ENCODE results near the gene GUK1.
A peak's percentile ranks its signal among the peaks of the same experiment; 100 is the strongest.
"Not testable (repeated sequence)": the region's sequence is repeated elsewhere in the genome, so short reads cannot be mapped to it uniquely, and the experiment has no call there.

The GUK1 gene

DNA sequence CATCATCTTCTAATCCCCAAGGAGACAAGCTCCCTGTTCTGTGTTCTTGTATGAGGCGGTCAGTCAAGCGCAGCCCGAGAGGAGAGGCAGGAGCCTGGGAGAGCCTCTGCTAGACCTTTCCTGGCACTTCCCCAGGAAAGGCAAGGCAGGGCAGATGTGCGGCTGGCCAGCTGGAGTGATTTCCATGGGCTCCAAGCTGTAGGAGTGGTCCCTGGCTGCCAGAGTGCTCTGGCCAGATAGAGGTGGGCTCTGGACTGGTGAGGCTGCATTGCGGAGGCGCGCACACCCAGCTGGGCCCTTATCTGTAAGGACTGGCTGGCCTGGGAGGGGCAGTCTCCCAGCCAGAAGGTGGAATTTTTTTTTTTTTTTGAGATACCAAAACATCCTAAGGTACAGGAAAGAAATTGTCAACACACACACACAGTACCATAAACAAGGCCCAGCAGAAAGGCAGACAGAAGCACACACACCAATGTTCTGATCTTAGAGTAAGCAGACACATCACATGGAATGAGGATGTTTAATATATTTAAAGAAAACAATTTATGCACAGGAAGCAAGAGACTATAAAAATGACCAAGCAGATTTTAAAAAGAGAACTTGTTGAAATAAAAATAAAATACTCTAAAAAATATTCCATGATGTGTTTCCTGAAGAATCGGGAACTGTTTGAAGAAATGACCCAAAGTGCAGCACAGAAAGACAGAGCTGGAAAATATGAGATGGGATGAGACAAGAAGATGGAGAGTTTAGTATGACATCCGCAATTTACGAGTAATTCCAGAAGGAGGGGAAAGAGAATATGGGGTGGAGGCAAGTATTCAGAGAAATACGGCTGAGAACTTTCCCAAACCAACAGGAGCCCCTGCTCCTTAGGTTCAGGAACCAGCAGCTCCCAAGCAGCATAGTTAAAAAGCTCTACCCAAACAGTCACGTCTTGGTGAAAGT is 38.9 kb downstream of the GUK1 start:
- DNase-seq: peak; percentile 25

DNA sequence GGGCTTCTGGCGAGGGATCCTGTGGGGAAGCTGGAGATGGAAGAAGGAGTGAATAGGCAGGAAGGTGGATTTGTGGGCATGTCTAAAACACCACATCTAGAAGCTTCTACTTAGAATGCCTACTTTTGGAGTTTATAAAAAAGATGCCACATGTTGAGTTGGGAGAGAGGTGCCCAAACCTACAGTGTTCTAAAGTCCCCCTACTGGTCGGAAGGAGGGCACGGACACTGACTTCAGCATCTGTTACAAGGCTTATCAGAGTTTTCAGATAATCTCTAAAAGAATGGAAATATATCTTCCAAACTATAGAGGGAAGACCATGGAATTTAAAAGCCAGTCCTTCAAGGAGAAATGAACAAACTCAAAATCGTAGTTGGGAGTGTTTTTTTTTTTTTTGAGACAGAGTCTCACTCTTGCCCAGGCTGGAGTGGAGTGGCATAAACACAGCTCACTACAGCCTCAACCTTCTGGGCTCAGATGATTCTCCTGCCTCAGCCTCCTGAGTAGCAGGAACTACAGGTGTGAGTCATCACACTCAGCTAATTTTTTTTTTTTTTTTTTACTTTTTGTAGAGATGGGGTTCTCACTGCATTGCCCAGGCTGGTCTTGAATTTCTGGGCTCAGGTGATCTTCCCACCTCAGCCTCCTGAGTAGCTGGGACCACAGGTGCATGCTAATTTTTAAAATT is 40.3 kb downstream of the GUK1 start:
- peak; percentile 43 for DNase-seq

DNA sequence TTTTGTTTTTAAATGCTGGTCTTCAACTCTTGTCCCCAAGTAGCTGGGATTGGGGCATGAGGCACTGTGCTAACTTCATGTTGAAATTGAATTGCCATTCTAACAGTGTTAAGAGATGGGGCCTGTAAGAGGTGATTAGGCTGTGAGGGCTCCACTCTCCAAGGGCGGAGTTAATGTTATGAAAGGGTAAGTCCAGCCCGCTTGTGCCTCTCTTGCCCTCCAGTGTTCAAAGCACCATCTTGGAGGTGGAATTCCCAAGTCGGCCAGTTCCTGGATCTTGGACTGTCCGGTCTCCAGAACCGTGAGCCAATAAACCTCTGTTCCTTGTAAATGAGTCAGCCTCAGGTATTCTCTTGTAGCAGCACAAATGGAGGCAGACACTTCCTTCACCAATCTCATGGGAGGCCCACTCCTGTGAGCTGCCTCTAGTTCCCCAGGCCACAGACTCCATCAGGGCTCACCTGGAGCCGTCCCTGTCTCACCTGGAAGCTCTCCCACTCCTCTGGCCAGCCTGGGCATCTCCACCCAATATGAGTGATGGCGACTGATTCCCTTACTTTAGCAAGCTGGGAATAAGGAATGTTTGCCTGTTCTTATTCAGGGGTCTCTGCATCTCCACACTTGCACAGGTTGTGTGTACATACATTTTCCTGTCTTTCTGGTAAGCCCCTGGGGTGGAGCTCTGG is 41.0 kb downstream of the GUK1 start:
- peak; percentile 32 for DNase-seq

DNA sequence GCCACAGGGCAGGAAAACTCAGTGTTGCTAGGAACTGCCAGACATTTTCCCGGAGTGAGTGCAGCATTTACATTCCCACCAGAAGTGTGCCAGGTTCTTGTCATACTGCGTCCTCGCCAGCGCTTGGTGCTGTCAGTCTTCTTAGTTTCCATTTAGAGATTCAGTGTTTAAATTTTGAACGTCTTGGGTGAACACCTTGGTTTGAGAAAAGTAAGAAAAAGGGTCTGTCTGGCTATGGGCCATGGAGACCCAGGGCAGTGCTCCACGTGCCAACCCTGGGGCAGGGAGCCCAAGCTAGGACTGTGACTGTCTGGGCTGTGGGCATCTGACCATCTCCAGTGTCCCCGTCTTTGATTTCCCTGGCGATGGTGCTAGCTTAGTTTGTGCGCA is 41.6 kb downstream of the GUK1 start:
- DNase-seq: peak; percentile 48

DNA sequence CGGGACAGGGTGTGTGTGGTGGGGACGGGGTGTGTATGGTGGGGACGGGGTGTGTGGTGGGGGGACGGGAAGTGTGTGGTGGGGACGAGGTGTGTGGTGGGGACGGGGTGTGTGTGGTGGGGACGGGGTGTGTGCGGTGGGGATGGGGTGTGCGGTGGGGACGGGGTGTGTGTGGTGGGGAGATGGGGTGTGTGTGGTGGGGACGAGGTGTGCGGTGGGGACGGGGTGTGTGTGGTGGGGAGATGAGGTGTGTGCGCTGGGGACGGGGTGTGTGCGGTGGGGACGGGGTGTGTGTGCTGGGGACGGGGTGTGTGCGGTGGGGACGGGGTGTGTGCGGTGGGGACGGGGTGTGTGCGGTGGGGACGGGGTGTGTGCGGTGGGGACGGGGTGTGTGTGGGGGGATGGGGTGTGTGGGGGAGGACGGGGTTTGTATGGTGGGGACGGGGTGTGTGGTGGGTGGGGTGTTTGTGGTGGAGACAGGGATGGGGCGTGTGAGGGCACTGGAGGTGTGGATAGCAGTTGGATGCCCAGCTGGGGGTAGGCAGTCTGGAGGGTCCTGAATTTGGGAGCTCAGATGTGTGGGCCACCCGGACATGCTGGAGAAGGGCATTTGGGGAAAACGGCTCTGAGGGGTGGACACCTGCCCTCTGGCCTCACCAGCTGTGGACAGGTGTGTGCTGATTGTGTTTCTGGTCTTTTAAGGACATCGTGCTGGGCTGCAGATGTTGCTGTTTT is 42.4 kb downstream of the GUK1 start:
- peak; percentile 42 for DNase-seq

DNA sequence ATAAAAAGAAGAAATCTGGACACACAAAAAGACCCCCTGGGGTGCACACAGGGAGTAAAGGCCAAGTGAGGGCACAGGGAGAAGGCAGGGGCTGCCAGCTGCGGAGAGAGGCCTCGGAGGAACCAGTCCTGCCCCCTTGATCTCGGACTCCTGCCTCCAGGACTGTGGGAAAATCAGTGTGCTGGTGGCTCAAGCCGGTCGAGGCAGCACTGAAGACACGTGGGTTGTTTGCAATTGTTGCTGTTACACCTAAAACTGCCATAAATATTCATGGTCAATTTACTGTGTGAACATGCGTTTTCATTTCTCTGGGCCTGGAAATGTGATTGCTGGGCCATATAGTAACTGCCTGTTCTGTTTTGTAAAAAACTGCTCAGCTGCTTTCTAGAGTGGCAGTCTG is 44.1 kb downstream of the GUK1 start:
- DNase-seq: peak; percentile 37

DNA sequence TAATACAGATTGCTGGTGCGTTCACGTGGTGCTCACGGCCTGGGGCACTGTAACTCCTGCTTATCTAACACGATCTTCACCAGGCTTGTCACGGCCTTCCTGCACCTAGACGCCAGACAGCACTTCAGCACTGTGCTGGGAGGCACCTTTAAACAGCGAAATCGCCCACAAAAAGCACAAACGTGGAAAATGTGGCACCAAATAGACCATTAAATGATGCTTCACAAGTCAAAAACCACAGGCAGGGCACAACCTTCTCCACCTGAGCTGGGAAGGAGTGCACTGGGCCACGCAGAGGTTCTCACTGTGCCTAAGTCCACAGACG is 45.5 kb downstream of the GUK1 start:
- DNase-seq: peak; percentile 46

DNA sequence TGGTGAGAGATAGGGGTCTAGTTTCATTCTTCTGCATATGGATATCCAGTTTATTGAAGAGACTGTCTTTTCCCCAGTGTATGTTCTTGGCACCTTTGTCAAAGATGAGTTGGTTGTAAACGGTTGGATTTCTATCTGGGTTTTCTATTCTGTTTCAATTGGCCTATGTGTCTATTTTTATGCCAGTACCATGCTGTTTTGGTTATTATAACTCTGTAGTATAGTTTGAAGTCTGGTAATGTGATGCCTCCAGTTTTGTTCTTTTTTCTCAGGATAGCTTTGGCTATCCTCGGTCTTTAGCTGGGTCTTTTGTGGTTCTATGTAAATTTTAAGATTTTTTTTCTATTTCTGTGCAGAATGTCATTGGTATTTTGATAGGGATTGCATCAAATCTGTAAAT is 48.2 kb downstream of the GUK1 start:
- DNase-seq: not testable (repeated sequence)

DNA sequence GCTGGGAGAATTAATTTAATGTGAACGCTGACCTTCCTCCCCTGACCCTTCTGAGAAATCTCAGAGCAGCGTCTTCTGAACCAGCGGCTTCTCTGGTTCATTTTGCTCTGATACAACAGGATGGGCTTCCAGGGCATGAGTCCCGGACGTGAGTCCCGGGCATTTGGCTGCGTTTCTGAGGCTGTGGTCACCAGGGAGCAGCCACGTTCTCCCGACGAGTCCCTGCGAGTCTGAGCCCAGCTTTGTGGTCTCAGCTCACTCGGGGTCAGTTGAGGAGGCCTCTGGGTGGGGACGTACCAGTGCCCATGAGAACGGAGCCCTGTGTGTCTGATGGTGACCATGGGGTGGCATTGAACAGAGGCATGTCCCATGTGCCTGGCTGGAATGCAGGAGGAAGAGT is 50.1 kb downstream of the GUK1 start:
- peak; percentile 28 for DNase-seq

DNA sequence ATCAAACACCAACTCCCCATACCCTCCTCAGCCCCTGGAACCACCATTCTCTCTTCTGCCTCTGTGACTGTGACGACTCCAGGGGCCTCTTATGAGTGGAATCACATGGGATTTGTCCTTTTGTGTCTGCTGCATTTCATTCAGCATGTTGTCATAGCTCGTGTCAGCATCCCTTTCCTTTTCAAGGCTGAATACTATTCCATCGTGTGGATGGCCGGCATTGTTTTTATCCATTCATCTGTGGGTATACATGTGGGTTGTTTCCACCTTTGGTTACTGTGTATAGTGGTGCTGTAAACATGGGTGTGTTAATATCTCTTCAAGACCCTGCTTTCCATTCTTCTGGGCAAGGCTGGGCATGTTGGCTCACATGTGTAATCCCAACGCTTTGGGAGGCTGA is 50.7 kb downstream of the GUK1 start:
- no peak for DNase-seq

DNA sequence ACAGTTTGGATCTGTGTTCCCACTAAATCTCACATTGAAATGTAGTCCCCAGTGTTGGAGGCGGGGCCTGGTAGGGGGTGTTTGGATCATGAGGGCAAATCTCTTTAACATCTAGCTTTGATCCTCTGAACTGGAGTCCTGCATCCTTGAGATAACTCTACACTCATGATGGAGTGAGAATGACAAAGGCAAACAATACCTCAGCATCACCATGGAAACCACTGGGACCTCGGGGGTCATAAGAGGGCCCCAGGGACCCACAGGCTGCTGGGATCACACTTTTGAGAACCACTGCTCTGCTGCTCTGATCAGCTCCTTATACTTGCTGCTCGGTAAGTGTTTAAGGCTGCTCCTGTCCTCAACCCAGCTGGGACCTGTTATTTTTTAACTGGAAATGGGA is 54.4 kb downstream of the GUK1 start:
- no peak for DNase-seq

DNA sequence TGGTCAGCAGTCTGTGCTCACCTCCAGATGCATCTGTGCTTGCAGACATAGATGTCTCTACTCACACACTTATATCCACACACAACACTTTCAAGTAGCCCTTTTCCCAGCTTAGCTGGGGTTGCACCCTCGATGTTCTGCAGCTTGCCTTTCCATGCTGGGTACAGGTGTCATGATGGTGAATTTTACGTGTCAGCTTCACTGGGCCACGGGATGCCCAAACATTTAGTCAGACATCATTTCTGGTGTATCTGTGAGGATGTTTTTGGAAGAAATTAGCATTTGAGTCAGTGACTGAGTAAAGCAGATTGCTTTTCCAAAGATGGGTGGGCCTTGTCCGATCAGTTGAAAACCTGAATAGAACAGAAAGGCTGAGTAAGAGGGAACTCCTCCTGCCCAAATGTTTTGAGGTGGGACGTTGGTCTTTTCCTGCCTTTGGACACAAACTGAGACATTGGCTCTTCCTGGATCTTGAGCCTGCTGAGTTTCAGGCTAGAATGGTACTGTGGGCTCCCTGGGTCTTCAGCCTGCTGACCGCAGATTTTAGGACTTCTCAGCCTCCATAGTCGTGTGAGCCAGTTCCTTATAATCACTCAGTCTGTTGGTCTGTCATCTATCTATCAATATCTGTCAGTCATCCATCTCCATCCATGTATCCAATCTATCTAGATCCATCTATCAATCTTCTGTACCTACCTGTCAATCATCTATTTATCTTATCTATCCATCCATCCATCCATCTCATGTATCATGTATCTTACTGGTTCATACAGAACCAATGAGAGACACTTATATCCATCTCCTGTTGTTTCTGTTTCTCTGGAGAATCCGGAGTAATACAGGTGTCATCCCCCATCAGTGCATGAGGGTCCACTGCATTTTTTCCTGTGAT is 55.1 kb downstream of the GUK1 start:
- DNase-seq: peak; percentile 28

DNA sequence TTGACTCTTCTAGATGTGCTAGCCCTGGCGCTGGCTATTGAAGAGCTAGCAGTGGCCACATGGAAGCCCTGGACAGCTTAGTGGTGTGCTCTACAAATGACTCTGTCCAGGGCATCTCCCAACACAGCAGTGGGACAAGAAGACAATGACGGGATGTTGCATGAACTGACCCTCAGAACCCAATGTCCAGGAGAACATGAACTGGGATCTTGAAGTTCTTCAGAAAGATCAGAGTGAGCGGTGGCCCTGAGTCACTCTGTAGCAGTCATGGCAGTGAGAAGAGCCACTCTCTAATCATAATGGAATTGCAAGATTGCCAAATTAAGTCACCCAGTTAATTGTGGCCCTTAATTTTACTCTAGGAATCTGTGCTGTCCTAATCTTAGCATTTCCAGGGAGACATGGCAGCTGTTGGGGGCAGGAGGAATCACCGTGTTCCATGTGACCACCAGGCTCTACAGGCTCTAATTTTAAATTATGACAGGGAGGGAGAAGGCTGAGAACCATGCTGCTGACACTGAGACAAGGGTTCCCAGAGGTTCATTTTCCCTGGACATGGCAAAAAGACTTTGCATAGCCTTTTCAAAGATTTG is 57.6 kb downstream of the GUK1 start:
- no peak for DNase-seq

All from activated CD8-positive, alpha-beta memory T cell treated with anti-CD3 and anti-CD28 coated beads, Interleukin-2, amount 50 U/mL, for 48 hours (primary cell).